Right lobe of liver (tissue), 4 donors: ENCODE measurements around the gene DENND4C.

Experiments
- POLR2A ChIP-seq: fragments of 450-650 bp; IDR thresholded peaks from one replicate; pipeline ENCODE4 v1.6.1; 2017; ENCODE audit warnings: antibody characterized with exemption, mild to moderate bottlenecking
- TF ChIP-seq, protein P1 (sequence below), 4 donors: fragments of 200-600 bp in 3 of 4; fragments of 450-650 bp in 1 of 4; IDR thresholded peaks; one replicate each; pipeline versions ENCODE4 v1.5.1 to v1.8.0; 2016 to 2022; ENCODE audit warnings: antibody characterized with exemption in 4 of 4, mild to moderate bottlenecking in 2 of 4
- donor health status: DM: no; HTN: no; CAD: no.
- donor health status: DM: no; HTN: no; CAD: no.
- donor health status: DM: no; HTN: yes; CAD: no.

DNA sequence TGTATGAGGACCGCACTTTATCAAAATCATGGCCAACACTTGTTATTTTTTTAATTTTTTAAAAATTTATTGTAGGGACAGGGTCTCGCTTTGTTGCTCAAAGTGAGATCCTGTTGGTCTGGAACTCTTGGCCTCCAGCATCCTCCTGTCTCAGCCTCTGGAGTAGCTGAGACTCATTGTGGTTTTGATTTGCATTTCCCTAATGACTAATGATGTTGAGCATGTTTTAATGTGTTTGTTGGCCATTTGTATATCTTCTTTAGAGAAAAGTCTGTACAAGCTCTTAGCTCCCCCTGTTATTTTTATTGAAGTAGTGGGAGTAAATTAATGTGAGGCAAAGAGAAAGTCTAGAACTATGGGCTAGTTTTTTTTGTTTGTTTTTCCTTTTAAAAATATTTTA is 151.2 kb downstream of the DENND4C start:
- TF ChIP-seq, protein P1, sequence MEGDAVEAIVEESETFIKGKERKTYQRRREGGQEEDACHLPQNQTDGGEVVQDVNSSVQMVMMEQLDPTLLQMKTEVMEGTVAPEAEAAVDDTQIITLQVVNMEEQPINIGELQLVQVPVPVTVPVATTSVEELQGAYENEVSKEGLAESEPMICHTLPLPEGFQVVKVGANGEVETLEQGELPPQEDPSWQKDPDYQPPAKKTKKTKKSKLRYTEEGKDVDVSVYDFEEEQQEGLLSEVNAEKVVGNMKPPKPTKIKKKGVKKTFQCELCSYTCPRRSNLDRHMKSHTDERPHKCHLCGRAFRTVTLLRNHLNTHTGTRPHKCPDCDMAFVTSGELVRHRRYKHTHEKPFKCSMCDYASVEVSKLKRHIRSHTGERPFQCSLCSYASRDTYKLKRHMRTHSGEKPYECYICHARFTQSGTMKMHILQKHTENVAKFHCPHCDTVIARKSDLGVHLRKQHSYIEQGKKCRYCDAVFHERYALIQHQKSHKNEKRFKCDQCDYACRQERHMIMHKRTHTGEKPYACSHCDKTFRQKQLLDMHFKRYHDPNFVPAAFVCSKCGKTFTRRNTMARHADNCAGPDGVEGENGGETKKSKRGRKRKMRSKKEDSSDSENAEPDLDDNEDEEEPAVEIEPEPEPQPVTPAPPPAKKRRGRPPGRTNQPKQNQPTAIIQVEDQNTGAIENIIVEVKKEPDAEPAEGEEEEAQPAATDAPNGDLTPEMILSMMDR (IDR thresholded peaks at IDR 0.05) = no peak
- no peak for TF ChIP-seq POLR2A
